Measurements from ENCODE around the gene ZNF511.

- TF ChIP-seq CTCF (IDR thresholded peaks at IDR 0.05; ENCODE audit: insufficient read depth, low read length, poor library complexity, severe bottlenecking) = no peak
- TF ChIP-seq EZH2phosphoT487 (conservative IDR thresholded peaks at IDR 0.05; ENCODE audit: low read length) = no peak
Measured at GRCh38 chr10:133312016-133312768, 3.5 kb downstream of the ZNF511 start.

All from SU-DHL-6 (cell line).